HepG2 (cell line): ENCODE measurements around the gene THSD1. TPM values are rescaled to one million over a fixed set of nuclear protein-coding genes. Genes with fewer than 3 reads are reported as not detected.

Experiments used
- ETV5 ChIP-seq: IDR thresholded peaks from 2 replicates; pipeline ENCODE4 v1.6.1; 2018; ENCODE audit warnings: missing biosample characterization, missing genetic modification reagents, inconsistent platforms, borderline replicate concordance
- GPN1 ChIP-seq: sonication (generic); formaldehyde crosslinking; IDR thresholded peaks from 2 replicates; pipeline ENCODE4 v1.5.1; 2020; ENCODE audit warnings: missing genetic modification reagents, borderline replicate concordance
- IRF2 ChIP-seq: IDR thresholded peaks from 2 replicates; pipeline ENCODE4 v1.6.1; 2018; ENCODE audit warnings: missing genetic modification reagents, missing compliant biosample characterization
- NFRKB ChIP-seq: fragments of 450-650 bp; IDR thresholded peaks from 2 replicates; pipeline ENCODE4 v1.6.1; 2017
- PAXIP1 ChIP-seq: sonication (generic); formaldehyde crosslinking; conservative IDR thresholded peaks from 2 replicates; pipeline ENCODE4 v1.4.0; 2020; ENCODE audit warnings: mild to moderate bottlenecking, missing genetic modification reagents, moderate library complexity
- PLSCR1 ChIP-seq: sonication (generic); formaldehyde crosslinking; IDR thresholded peaks from 2 replicates; pipeline ENCODE4 v1.5.0; 2020; ENCODE audit warnings: missing genetic modification reagents, mild to moderate bottlenecking, borderline replicate concordance
- RARA ChIP-seq: IDR thresholded peaks from 2 replicates; pipeline ENCODE4 v1.6.1; 2016; ENCODE audit warnings: missing genetic modification reagents, missing compliant biosample characterization
- SALL1 ChIP-seq: sonication (generic); formaldehyde crosslinking; IDR thresholded peaks from 2 replicates; pipeline ENCODE4 v1.8.0; 2022; ENCODE audit warnings: mild to moderate bottlenecking, missing genetic modification reagents
- SAP130 ChIP-seq: IDR thresholded peaks from 2 replicates; pipeline ENCODE4 v1.6.1; 2016; ENCODE audit warnings: low read depth
- SKI ChIP-seq: fragments of 450-650 bp; IDR thresholded peaks from one replicate; pipeline ENCODE4 v1.6.1; 2018; ENCODE audit warnings: mild to moderate bottlenecking; ENCODE audit not compliant: partially characterized antibody
- SP1 ChIP-seq, 2 experiments: fragments of 450-650 bp in 1 of 2; sonication (generic) in 1 of 2; formaldehyde crosslinking in 1 of 2; IDR thresholded peaks; 2 replicates each; pipeline versions ENCODE4 v1.4.0 to v1.6.1; 2016 to 2020; ENCODE audit warnings: missing genetic modification reagents in 1 of 2
- SRF ChIP-seq: IDR thresholded peaks from 2 replicates; pipeline ENCODE4 v1.6.1; 2011; ENCODE audit warnings: mild to moderate bottlenecking, low read depth, low read length, moderate library complexity
- THAP7 ChIP-seq: sonication (generic); formaldehyde crosslinking; IDR thresholded peaks from 2 replicates; pipeline ENCODE4 v1.8.1; 2023; ENCODE audit warnings: mild to moderate bottlenecking, missing genetic modification reagents
- TSC22D2 ChIP-seq: sonication (generic); formaldehyde crosslinking; IDR thresholded peaks from 2 replicates; pipeline ENCODE4 v1.5.1; 2020; ENCODE audit warnings: missing genetic modification reagents, mild to moderate bottlenecking, borderline replicate concordance
- XBP1 ChIP-seq: sonication (generic); formaldehyde crosslinking; IDR thresholded peaks from 2 replicates; pipeline ENCODE4 v1.5.0; 2020; ENCODE audit warnings: missing genetic modification reagents
- ZBTB10 ChIP-seq: sonication (generic); formaldehyde crosslinking; IDR thresholded peaks from 2 replicates; pipeline ENCODE4 v1.4.0; 2020; ENCODE audit warnings: missing genetic modification reagents, borderline replicate concordance
- ZC3H4 ChIP-seq: sonication (generic); formaldehyde crosslinking; IDR thresholded peaks from 2 replicates; pipeline ENCODE4 v1.4.0; 2020; ENCODE audit warnings: missing genetic modification reagents, borderline replicate concordance
- ZMYM4 ChIP-seq: sonication (generic); formaldehyde crosslinking; IDR thresholded peaks from 2 replicates; pipeline ENCODE4 v1.8.1; 2023; ENCODE audit warnings: mild to moderate bottlenecking, missing genetic modification reagents
- ZNF431 ChIP-seq: sonication (generic); formaldehyde crosslinking; IDR thresholded peaks from 2 replicates; pipeline ENCODE4 v1.9.0; 2022; ENCODE audit warnings: missing genetic modification reagents, low read depth, mild to moderate bottlenecking, borderline replicate concordance
- ZNF615 ChIP-seq: sonication (generic); formaldehyde crosslinking; IDR thresholded peaks from 2 replicates; pipeline ENCODE4 v1.5.0; 2020; ENCODE audit warnings: mild to moderate bottlenecking, missing genetic modification reagents, borderline replicate concordance
- ZNF841 ChIP-seq: sonication (generic); formaldehyde crosslinking; IDR thresholded peaks from 2 replicates; pipeline ENCODE4 v1.8.1; 2023; ENCODE audit warnings: missing genetic modification reagents, borderline replicate concordance
- ZSCAN29 ChIP-seq: sonication (generic); formaldehyde crosslinking; conservative IDR thresholded peaks from 2 replicates; pipeline ENCODE4 v1.4.0; 2020; ENCODE audit warnings: mild to moderate bottlenecking, missing genetic modification reagents
- polyA plus RNA-seq, 8 experiments: library from polyadenylated mRNA; depleted of rRNA in 3 of 8; stranded (reverse) in 7 of 8; unstranded in 1 of 8; fragments of >200 nt; fragmentation: Illumina TruSeq in 4 of 8; extraction: Trizol in 4 of 8; gene quantifications; 2 replicates each; pipeline versions ENCODE4 v1.2.1 to v1.2.3, GENCODE V29; 2011 to 2016; ENCODE audit warnings: low read depth in 4 of 8, missing spikeins in 1 of 8, mixed read lengths in 1 of 8; ENCODE audit not compliant: insufficient read depth in 1 of 8
- total RNA-seq, 5 experiments: library from RNA; depleted of rRNA; stranded (reverse); fragments of >200 nt; fragmentation: Illumina TruSeq; extraction: Trizol; gene quantifications; 2 replicates each; pipeline ENCODE4 v1.2.3, GENCODE V29; 2016; ENCODE audit warnings: low read depth in 1 of 5

THSD1 gene
- total and polyA plus RNA-seq, 2 of the 13 experiments (the other 11 are each of a cell fraction or from before 2014, with no cell fraction given): 0.11 to 0.15 TPM

GRCh38 chr13:52450012-52450792, 44.2 kb upstream of the THSD1 start, which contains the start of gene VPS36 (continued):
- TF ChIP-seq PLSCR1 (CRISPR knock-in tag): no peak
- no peak for TF ChIP-seq NFRKB
- TF ChIP-seq ZMYM4 (CRISPR knock-in tag): peak; percentile 88
- TF ChIP-seq ZNF431 (CRISPR knock-in tag): 0 out of 2 replicates have a peak, but pooled peaks have one; percentile 15
- no peak for TF ChIP-seq SP1 (IDR thresholded peaks at IDR 0.05)
- TF ChIP-seq SP1 (CRISPR knock-in tag; IDR thresholded peaks at IDR 0.05): peak; percentile 61; the same call in 1 of the 2 replicates
- no peak for TF ChIP-seq XBP1 (CRISPR knock-in tag)
- TF ChIP-seq ZC3H4 (CRISPR knock-in tag): no peak
- no peak for TF ChIP-seq TSC22D2 (CRISPR knock-in tag)
- TF ChIP-seq ETV5 (CRISPR knock-in tag): peak; percentile 90
- no peak for TF ChIP-seq ZNF841 (CRISPR knock-in tag)
- TF ChIP-seq SRF: no peak
- TF ChIP-seq IRF2 (CRISPR knock-in tag): peak; percentile 87
- TF ChIP-seq ZBTB10 (CRISPR knock-in tag): no peak
- TF ChIP-seq ZSCAN29 (CRISPR knock-in tag): no peak
- TF ChIP-seq GPN1: no peak
- no peak; the same call in 1 of the 2 replicates for TF ChIP-seq THAP7
- TF ChIP-seq SALL1 (CRISPR knock-in tag): peak; percentile 95
- peak; percentile 36; the same call in 1 of the 2 replicates for TF ChIP-seq RARA (CRISPR knock-in tag)
- TF ChIP-seq SAP130 (CRISPR knock-in tag): peak; percentile 76
- peak; percentile 51 for TF ChIP-seq SKI
- TF ChIP-seq PAXIP1 (CRISPR knock-in tag): peak; percentile 43
- TF ChIP-seq ZNF615 (CRISPR knock-in tag): no peak
